Liver (tissue), 3 donors: ENCODE measurements around the gene SUGCT.

ENCODE experiments used
- ATF3 ChIP-seq: IDR thresholded peaks from 2 replicates; pipeline ENCODE4 v1.6.1; 2016; ENCODE audit warnings: antibody characterized with exemption
- RAD21 ChIP-seq, 2 donors: IDR thresholded peaks; 2 replicates each; pipeline ENCODE4 v1.6.1; 2016; ENCODE audit warnings: antibody characterized with exemption in 2 of 2, mild to moderate bottlenecking in 2 of 2
- TF ChIP-seq, protein P1 (sequence below): fragments of 150-350 bp; IDR thresholded peaks from 2 replicates; pipeline ENCODE4 v1.5.1; 2017; ENCODE audit warnings: improper control_type of control experiment, low read depth, low read length; ENCODE audit not compliant: missing input control
- TF ChIP-seq, protein P2 (sequence below): IDR thresholded peaks from 2 replicates; pipeline ENCODE4 v1.6.1; 2016; ENCODE audit warnings: antibody characterized with exemption, mild to moderate bottlenecking
- donor health status: healthy.
- donor health status: healthy.

DNA sequence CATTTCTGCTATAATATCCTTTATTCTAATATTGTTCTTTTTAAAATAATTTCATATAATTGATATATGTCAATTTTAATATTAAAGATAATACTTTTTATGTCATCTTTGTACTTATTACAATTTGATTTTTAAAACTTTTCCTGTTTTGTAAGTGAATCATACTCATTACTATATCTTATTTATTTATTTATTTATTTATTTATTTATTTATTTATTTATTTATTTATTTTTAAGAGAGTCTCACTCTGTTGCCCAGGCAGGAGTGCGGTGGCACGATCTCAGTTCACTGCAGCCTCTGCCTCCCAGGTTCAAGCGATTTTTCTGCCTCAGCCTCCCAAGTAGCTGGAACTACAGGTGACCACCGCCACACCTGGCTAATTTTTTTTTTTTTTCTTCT, 215.3 kb downstream of the SUGCT start:
- TF ChIP-seq RAD21 (IDR thresholded peaks at IDR 0.05) (no peak), ATF3 (no peak)
- TF ChIP-seq, protein P1, sequence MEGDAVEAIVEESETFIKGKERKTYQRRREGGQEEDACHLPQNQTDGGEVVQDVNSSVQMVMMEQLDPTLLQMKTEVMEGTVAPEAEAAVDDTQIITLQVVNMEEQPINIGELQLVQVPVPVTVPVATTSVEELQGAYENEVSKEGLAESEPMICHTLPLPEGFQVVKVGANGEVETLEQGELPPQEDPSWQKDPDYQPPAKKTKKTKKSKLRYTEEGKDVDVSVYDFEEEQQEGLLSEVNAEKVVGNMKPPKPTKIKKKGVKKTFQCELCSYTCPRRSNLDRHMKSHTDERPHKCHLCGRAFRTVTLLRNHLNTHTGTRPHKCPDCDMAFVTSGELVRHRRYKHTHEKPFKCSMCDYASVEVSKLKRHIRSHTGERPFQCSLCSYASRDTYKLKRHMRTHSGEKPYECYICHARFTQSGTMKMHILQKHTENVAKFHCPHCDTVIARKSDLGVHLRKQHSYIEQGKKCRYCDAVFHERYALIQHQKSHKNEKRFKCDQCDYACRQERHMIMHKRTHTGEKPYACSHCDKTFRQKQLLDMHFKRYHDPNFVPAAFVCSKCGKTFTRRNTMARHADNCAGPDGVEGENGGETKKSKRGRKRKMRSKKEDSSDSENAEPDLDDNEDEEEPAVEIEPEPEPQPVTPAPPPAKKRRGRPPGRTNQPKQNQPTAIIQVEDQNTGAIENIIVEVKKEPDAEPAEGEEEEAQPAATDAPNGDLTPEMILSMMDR, result no peak
- TF ChIP-seq, protein P2, sequence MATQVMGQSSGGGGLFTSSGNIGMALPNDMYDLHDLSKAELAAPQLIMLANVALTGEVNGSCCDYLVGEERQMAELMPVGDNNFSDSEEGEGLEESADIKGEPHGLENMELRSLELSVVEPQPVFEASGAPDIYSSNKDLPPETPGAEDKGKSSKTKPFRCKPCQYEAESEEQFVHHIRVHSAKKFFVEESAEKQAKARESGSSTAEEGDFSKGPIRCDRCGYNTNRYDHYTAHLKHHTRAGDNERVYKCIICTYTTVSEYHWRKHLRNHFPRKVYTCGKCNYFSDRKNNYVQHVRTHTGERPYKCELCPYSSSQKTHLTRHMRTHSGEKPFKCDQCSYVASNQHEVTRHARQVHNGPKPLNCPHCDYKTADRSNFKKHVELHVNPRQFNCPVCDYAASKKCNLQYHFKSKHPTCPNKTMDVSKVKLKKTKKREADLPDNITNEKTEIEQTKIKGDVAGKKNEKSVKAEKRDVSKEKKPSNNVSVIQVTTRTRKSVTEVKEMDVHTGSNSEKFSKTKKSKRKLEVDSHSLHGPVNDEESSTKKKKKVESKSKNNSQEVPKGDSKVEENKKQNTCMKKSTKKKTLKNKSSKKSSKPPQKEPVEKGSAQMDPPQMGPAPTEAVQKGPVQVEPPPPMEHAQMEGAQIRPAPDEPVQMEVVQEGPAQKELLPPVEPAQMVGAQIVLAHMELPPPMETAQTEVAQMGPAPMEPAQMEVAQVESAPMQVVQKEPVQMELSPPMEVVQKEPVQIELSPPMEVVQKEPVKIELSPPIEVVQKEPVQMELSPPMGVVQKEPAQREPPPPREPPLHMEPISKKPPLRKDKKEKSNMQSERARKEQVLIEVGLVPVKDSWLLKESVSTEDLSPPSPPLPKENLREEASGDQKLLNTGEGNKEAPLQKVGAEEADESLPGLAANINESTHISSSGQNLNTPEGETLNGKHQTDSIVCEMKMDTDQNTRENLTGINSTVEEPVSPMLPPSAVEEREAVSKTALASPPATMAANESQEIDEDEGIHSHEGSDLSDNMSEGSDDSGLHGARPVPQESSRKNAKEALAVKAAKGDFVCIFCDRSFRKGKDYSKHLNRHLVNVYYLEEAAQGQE, result no peak
